ENCODE data around the gene SLBP.

SLBP gene

GRCh38 chr4:1656986-1657385 lies 55.1 kb downstream of the SLBP start:
- no peak for TF ChIP-seq CTCF (IDR thresholded peaks at IDR 0.05; ENCODE audit: insufficient read depth, low read length, poor library complexity, severe bottlenecking)
- no peak overlapping the region for H3K4me3 ChIP-seq (replicated peaks; ENCODE audit: low read depth, low read length)
- no peaks in the 10 kb centered on the region for H3K27me3 ChIP-seq (replicated peaks; ENCODE audit: control insufficient read depth, insufficient read depth, low read length)
- H3K36me3 ChIP-seq (ENCODE audit: control insufficient read depth, insufficient read depth, low read length): no peaks in the 10 kb centered on the region
- DNase-seq (ENCODE audit: extremely low read depth, insufficient read length): no peak

- no peaks in the 10 kb centered on the region for H3K36me3 ChIP-seq (ENCODE audit: control insufficient read depth, insufficient read depth, low read length)
- H3K4me3 ChIP-seq (replicated peaks; ENCODE audit: low read depth, low read length): no peak overlapping the region
- DNase-seq (ENCODE audit: extremely low read depth, insufficient read length): no peak
- no peaks in the 10 kb centered on the region for H3K27me3 ChIP-seq (replicated peaks; ENCODE audit: control insufficient read depth, insufficient read depth, low read length)
- TF ChIP-seq CTCF (IDR thresholded peaks at IDR 0.05; ENCODE audit: insufficient read depth, low read length, poor library complexity, severe bottlenecking): no peak
Measured at GRCh38 chr4:1656132-1656531, 56.0 kb downstream of the SLBP start.

GRCh38 chr4:1655676-1656075 lies 56.4 kb downstream of the SLBP start:
- DNase-seq (ENCODE audit: extremely low read depth, insufficient read length): no peak
- no peak overlapping the region for H3K4me3 ChIP-seq (replicated peaks; ENCODE audit: low read depth, low read length)
- no peaks in the 10 kb centered on the region for H3K36me3 ChIP-seq (ENCODE audit: control insufficient read depth, insufficient read depth, low read length)
- TF ChIP-seq CTCF (IDR thresholded peaks at IDR 0.05; ENCODE audit: insufficient read depth, low read length, poor library complexity, severe bottlenecking): no peak
- H3K27me3 ChIP-seq (replicated peaks; ENCODE audit: control insufficient read depth, insufficient read depth, low read length): no peaks in the 10 kb centered on the region

- TF ChIP-seq CTCF (IDR thresholded peaks at IDR 0.05; ENCODE audit: insufficient read depth, low read length, poor library complexity, severe bottlenecking): no peak
- H3K36me3 ChIP-seq (ENCODE audit: control insufficient read depth, insufficient read depth, low read length): no peaks in the 10 kb centered on the region
- no peaks in the 10 kb centered on the region for H3K27me3 ChIP-seq (replicated peaks; ENCODE audit: control insufficient read depth, insufficient read depth, low read length)
- DNase-seq (ENCODE audit: extremely low read depth, insufficient read length): no peak
- H3K4me3 ChIP-seq (replicated peaks; ENCODE audit: low read depth, low read length): no peak overlapping the region
Measured at GRCh38 chr4:1655081-1655480, 57.0 kb downstream of the SLBP start.

GRCh38 chr4:1654216-1654955 lies 57.7 kb downstream of the SLBP start:
- no peaks in the 10 kb centered on the region for H3K27me3 ChIP-seq (replicated peaks; ENCODE audit: control insufficient read depth, insufficient read depth, low read length)
- no peak for TF ChIP-seq CTCF (IDR thresholded peaks at IDR 0.05; ENCODE audit: insufficient read depth, low read length, poor library complexity, severe bottlenecking)
- no peak for DNase-seq (ENCODE audit: extremely low read depth, insufficient read length)
- H3K4me3 ChIP-seq (replicated peaks; ENCODE audit: low read depth, low read length): no peak overlapping the region
- H3K36me3 ChIP-seq (ENCODE audit: control insufficient read depth, insufficient read depth, low read length): no peaks in the 10 kb centered on the region

GRCh38 chr4:1653776-1654175 lies 58.3 kb downstream of the SLBP start:
- TF ChIP-seq CTCF (IDR thresholded peaks at IDR 0.05; ENCODE audit: insufficient read depth, low read length, poor library complexity, severe bottlenecking): no peak
- Histone ChIP-seq H3K27me3 (replicated peaks; ENCODE audit: control insufficient read depth, insufficient read depth, low read length) (no peaks in the 10 kb centered on the region), H3K4me3 (replicated peaks; ENCODE audit: low read depth, low read length) (no peak overlapping the region), H3K36me3 (ENCODE audit: control insufficient read depth, insufficient read depth, low read length) (no peaks in the 10 kb centered on the region)
- no peak for DNase-seq (ENCODE audit: extremely low read depth, insufficient read length)
